HG03432 (cell line): ENCODE measurements around the gene CHRNB2.
"Not testable (repeated sequence)": the region's sequence is repeated elsewhere in the genome, so short reads cannot be mapped to it uniquely, and the experiment has no call there.

ENCODE experiments used
- ATAC-seq: cut with Tn5 transposase; IDR thresholded peaks from one replicate; pipeline ENCODE4 v1.9.1; 2021; ENCODE audit warnings: mild to moderate bottlenecking, moderate library complexity; ENCODE audit not compliant: unreplicated experiment

The CHRNB2 gene, protein sequence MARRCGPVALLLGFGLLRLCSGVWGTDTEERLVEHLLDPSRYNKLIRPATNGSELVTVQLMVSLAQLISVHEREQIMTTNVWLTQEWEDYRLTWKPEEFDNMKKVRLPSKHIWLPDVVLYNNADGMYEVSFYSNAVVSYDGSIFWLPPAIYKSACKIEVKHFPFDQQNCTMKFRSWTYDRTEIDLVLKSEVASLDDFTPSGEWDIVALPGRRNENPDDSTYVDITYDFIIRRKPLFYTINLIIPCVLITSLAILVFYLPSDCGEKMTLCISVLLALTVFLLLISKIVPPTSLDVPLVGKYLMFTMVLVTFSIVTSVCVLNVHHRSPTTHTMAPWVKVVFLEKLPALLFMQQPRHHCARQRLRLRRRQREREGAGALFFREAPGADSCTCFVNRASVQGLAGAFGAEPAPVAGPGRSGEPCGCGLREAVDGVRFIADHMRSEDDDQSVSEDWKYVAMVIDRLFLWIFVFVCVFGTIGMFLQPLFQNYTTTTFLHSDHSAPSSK

GRCh38 chr1:154567386-154568156 is at the start of gene CHRNB2:
CHRNB2 (plus strand) TSS chr1:154567778; CDS start chr1:154568045, 267 bp downstream.
- no peak for ATAC-seq

DNA sequence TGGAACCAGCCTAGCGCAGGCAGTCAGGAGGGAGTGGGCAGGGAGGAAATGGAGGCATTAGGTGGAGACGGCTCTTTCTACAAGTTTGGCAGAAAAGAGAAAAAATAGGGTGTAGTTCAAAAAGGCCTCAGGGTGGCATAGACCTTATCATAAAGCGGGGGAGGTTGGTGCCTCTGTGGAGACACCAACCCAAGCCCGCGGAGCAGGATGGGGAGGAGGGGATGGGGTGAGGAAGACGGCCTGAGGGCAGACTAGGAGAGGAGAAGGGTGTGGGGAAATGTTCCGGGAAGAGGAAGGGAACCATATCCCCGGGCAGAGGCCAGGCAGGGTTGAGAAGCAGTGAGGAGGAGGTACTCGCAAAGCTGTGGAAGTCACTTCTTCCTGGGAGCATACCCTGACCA is 48.0 kb upstream of the CHRNB2 start:
- ATAC-seq, result no peak

DNA sequence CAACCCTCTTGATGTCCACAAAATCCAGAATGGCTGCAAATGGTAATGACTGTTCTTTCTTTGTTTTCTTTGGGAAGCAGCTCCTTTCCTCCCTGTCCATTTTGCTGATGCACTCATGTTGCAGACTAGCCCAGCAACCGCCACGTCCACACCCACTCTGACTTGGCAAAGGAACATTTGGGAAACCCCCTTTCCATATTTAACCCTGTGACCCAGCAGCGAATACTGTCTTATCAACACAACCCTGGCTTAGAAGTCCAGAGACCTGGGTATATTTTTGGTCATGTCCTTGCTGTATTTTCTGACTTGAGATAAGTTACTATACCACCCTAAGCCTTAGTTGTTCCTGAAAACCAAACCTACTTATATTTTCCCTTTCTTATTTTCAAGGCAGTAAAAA is 47.2 kb upstream of the CHRNB2 start:
- no peak for ATAC-seq

DNA sequence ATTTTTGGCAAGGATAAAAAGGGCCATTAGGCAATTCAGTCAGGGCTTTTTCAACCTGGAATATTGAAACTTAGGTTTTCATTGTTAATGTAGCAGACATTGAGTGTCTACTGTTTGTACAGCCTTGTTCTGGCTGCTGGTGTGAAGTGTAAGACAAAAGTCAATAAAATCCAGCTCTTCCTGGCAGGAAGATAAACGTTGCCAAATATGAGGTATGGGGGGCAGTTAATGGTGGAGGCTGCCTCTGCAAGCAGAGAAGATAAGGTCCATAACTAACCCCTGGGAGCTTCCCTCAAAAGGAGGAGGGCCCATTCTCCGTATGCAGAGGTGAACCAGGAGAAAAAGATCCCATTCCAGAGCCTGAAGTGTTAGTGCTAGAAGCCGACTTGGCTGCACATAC is 45.9 kb upstream of the CHRNB2 start:
- ATAC-seq, result no peak

- ATAC-seq, result no peak
Measured at GRCh38 chr1:154524881-154525280, 42.7 kb upstream of the CHRNB2 start.

GRCh38 chr1:154527192-154527591 is 40.4 kb upstream of the CHRNB2 start:
- ATAC-seq, result no peak

- no peak for ATAC-seq
Measured at GRCh38 chr1:154529308-154529707, 38.3 kb upstream of the CHRNB2 start.

DNA sequence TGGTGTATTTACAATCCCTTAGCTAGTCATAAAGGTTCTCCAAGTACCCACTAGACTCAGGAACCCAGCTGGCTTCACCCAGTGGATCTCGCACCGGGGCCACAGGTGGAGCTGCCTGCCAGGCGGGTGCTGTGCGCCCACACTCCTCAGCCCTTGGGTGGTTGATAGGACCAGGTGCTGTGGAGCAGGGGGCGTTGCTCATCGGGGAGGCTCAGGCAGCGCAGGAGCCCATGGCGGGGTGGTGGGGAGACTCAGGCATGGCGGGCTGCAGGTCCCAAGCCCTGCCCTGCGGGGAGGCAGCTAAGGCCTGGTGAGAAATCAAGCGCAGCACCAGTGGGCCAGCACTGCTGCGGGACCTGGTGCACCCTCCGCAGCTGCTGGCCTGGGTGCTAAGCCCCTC is 35.6 kb upstream of the CHRNB2 start:
- not testable (repeated sequence) for ATAC-seq

DNA sequence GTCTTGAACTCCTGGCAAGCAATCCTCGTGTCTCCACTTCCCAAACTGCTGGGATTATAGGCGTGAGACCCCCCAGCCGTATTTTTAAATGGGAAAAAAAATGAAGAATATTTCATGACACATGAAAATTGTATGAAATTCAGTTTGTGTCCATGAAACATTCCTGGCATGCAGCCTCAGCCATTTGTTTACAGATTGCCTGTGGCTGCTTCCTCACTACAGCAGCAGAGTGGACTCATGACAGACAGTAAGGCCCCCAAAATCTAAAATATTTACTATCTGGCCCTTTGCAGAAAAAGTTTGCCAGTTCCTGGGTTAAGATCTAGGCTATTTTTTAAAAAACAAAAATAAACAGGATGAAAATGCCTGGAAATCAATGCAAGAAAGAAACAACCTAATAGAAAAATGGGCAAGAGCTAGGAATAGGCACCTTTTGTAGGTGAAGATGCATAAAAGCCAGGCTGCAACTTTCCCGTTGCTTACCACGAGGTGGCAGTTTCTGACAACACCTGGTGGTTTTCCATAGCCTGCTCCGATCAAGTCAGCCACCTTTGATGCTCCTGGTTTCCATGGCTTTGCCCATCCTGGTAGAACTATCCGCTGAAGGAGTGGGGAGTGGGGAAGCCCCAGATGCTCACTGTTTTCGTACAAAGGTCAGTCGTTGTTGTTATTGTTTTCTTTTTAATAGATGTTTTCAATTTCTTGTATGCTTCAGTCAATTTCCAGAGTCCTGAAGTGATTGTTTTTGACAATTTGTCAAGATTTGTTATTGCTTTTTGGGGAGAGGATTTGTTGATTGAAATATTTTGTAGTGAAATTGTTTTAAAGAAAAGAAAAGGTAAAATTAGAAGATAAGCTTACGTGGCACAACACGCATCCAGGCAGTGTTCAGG is 33.4 kb upstream of the CHRNB2 start:
- no peak for ATAC-seq

GRCh38 chr1:154536570-154536969 is 31.0 kb upstream of the CHRNB2 start:
- ATAC-seq, result no peak

DNA sequence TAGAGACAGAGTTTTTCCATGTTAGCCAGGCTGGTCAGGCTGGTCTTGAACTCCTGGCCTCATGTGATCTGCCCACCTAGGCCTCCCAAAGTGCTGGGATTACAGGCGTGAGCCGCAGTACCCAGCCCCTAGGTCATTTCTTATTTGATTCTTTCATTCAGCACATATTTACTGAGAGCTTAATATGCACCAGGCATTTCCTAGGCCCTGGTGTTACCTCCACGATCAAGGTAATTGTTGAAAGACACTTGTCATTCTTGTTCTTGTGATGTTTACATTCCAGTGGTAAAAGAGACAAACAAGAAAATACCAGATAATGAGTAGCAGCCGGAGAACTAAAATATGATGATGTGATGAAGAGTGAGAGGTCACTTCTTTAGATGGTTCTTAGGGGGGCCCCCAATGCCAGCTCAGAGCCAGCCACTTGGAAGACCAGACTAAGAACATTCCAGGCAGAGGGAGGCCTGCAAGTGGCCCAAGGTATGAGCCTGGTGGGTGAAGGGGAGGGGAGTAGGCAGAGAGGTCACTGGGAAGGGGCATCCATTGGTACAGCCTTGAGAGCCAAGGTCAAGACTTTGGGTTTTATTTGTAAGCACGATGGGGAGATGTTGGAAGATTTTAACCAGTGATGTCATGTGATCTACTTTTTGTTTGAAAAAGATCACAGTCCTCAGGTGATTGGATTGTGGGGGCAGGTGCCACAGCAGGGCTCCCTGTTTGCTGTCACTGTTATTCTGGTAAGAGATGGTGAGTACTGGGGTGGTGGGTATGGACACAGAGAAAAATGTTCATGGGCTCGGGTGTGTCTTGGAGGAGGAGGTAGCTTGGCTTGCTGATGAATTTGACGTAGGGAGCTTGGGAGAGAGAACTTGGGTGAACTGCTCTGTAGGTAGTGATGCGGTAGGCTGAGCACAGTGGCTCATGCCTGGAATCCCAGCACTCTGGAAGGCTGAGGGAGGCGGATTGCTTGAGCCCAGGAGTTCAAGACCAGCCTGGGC is 27.8 kb upstream of the CHRNB2 start:
- no peak for ATAC-seq

GRCh38 chr1:154541231-154541630 is 26.3 kb upstream of the CHRNB2 start:
- no peak for ATAC-seq

- ATAC-seq, result no peak
Measured at GRCh38 chr1:154546264-154547063, 21.1 kb upstream of the CHRNB2 start.

DNA sequence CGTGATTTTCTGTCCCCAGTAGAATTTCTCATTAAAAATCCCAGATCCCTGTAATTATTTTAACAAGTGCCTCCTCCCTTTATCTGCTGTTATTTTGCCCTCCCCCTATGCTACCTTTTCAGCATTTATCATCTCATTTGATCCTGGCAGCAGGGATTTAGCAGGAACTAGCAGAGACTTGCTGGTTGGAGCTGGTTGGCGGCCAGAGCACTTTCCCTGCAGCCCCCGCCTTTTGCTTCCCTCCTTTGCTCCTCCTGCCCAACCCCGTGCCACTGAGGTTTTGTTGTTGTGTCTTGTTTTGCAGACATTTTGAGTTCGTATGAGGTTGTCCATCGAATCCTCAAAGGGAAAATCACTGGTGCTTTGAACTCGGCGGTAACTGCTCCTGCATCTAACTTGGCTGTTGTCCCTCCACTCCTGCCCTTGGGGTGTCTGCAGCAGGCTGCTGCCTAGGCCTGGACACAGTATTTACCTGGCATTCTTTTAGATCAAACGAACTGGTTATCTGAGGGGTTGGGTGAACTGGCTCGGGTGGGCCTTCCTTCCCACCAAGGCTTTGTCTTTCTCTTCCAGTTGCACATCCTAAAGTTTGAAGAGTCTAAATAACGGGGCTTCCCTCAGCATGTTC is 20.4 kb upstream of the CHRNB2 start:
- no peak for ATAC-seq

- ATAC-seq, result no peak
Measured at GRCh38 chr1:154548028-154548427, 19.6 kb upstream of the CHRNB2 start.

GRCh38 chr1:154549202-154549770 is 18.3 kb upstream of the CHRNB2 start:
- ATAC-seq, result no peak

DNA sequence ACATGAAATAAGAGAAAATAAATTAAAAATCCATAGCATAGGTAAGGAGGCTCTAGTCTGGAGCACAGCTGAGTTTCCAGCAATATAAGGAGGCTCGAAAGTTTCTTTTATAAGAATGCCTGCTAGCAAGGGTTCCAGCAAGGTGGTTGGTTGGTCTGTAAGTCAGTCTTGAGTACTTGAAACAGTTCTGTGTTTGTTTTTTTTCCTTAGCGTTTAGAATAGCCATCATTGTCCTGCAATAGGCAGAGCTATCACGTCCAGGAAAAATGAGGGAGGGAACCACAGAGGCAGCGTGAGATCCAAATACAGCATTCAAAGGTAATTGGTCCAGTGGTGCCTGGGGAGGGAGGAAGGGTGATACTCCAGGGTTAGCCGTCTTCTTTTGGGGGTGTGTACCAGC is 17.5 kb upstream of the CHRNB2 start:
- ATAC-seq, result no peak

GRCh38 chr1:154550657-154551056 is 16.9 kb upstream of the CHRNB2 start:
- ATAC-seq, result no peak
